Parathyroid adenoma (tissue), 2 donors: Measurements from ENCODE around the gene FAM168B.
A peak's percentile ranks its signal among the peaks of the same experiment; 100 is the strongest.

Experiments used
- H2AFZ ChIP-seq: fragments of 300-600 bp; sonication (generic); one replicate; pipeline ENCODE4 v1.7.0; 2017; ENCODE audit warnings: antibody characterized with exemption, mild to moderate bottlenecking
- H3K27ac ChIP-seq: fragments of 300-600 bp; sonication (generic); one replicate; pipeline ENCODE4 v1.7.0; 2017
- H3K27me3 ChIP-seq: fragments of 300-600 bp; sonication (generic); one replicate; pipeline ENCODE4 v1.7.0; 2017; ENCODE audit warnings: low read length; ENCODE audit not compliant: control insufficient read depth, insufficient read depth
- H3K36me3 ChIP-seq: fragments of 300-600 bp; sonication (generic); one replicate; pipeline ENCODE4 v1.7.0; 2017; ENCODE audit warnings: low read length; ENCODE audit not compliant: control insufficient read depth, insufficient read depth
- H3K4me1 ChIP-seq: fragments of 300-600 bp; sonication (generic); one replicate; pipeline ENCODE4 v1.7.0; 2017; ENCODE audit warnings: control low read depth
- H3K4me2 ChIP-seq: fragments of 300-600 bp; sonication (generic); one replicate; pipeline ENCODE4 v1.7.0; 2017; ENCODE audit warnings: low read length
- H3K4me3 ChIP-seq: fragments of 300-600 bp; sonication (generic); one replicate; pipeline ENCODE4 v1.7.0; 2017; ENCODE audit warnings: low read depth, low read length
- H3K79me2 ChIP-seq: fragments of 300-600 bp; sonication (generic); one replicate; pipeline ENCODE4 v1.7.0; 2017; ENCODE audit warnings: control low read depth
- H3K9ac ChIP-seq: fragments of 300-600 bp; sonication (generic); one replicate; pipeline ENCODE4 v1.7.0; 2017; ENCODE audit warnings: mild to moderate bottlenecking
- H3K9me3 ChIP-seq: fragments of 300-600 bp; sonication (generic); one replicate; pipeline ENCODE4 v1.7.0; 2017; ENCODE audit warnings: low read length; ENCODE audit not compliant: control insufficient read depth
- TF ChIP-seq, protein P1 (sequence below): fragments of 300-600 bp; sonication (generic); IDR thresholded peaks from one replicate; pipeline ENCODE4 v1.7.0; 2017; ENCODE audit warnings: antibody characterized with exemption, mild to moderate bottlenecking
- donor health status: primary hyperparathyroidism.

FAM168B gene

DNA sequence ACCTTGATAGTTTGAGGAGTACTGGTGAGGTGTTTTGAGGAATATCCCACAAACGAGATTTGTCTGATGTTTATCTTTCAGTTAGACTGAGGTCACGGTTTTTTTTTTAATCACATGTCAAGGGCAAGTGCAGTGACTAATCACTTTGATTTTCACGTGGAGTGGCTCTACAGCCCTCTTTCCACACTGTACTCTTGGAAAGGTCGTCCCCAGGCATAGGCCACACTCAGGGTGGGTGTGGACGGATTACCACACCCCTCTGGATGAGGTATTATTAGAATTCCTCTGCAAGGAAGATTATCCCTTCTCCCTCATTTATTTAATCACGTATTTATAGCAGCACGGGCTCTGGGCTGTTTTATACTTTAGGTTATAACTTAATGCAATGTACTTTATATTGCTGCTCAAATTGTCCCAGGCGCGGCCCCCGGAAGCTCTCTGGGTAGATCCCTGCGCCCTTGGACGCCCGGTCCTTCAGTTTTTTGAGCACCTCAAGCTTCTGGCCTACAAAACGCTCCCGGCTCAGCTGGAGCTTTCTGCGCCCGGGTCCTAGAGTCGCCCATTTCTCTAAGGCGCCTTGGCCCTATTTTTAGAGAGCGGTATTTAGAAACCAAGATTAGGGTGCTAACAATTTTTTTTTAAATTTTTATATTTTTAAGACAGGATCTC lies 11.4 kb upstream of the FAM168B start:
- Histone ChIP-seq H3K4me2 (peak overlapping the region; percentile 86), H3K79me2 (peaks cover 33% of the 10 kb centered on the region), H2AFZ (peak overlapping the region; percentile 91), H3K36me3 (no peaks in the 10 kb centered on the region), H3K27ac (peak overlapping the region; percentile 93), H3K9me3 (no peaks in the 10 kb centered on the region), H3K9ac (peak overlapping the region; percentile 25), H3K4me3 (peak overlapping the region; percentile 96), H3K27me3 (no peaks in the 10 kb centered on the region), H3K4me1 (peaks cover 11% of the 10 kb centered on the region)
- TF ChIP-seq, protein P1, sequence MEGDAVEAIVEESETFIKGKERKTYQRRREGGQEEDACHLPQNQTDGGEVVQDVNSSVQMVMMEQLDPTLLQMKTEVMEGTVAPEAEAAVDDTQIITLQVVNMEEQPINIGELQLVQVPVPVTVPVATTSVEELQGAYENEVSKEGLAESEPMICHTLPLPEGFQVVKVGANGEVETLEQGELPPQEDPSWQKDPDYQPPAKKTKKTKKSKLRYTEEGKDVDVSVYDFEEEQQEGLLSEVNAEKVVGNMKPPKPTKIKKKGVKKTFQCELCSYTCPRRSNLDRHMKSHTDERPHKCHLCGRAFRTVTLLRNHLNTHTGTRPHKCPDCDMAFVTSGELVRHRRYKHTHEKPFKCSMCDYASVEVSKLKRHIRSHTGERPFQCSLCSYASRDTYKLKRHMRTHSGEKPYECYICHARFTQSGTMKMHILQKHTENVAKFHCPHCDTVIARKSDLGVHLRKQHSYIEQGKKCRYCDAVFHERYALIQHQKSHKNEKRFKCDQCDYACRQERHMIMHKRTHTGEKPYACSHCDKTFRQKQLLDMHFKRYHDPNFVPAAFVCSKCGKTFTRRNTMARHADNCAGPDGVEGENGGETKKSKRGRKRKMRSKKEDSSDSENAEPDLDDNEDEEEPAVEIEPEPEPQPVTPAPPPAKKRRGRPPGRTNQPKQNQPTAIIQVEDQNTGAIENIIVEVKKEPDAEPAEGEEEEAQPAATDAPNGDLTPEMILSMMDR: no peak

- Histone ChIP-seq H3K9me3 (no peaks in the 10 kb centered on the region), H3K79me2 (peaks cover 25% of the 10 kb centered on the region), H3K4me1 (peaks cover 11% of the 10 kb centered on the region), H3K9ac (no peak overlapping the region), H3K4me2 (no peak overlapping the region), H3K36me3 (no peaks in the 10 kb centered on the region), H3K4me3 (no peak overlapping the region), H3K27me3 (no peaks in the 10 kb centered on the region), H2AFZ (peak overlapping the region; percentile 31), H3K27ac (no peak overlapping the region)
- TF ChIP-seq, protein P1: no peak
Measured at GRCh38 chr2:131103165-131103564, 9.9 kb upstream of the FAM168B start.

GRCh38 chr2:131094463-131095281 lies 1.4 kb upstream of the FAM168B start:
- no peak overlapping the region for H3K27ac ChIP-seq
- no peak overlapping the region for H3K9ac ChIP-seq
- H3K4me3 ChIP-seq: no peak overlapping the region

DNA sequence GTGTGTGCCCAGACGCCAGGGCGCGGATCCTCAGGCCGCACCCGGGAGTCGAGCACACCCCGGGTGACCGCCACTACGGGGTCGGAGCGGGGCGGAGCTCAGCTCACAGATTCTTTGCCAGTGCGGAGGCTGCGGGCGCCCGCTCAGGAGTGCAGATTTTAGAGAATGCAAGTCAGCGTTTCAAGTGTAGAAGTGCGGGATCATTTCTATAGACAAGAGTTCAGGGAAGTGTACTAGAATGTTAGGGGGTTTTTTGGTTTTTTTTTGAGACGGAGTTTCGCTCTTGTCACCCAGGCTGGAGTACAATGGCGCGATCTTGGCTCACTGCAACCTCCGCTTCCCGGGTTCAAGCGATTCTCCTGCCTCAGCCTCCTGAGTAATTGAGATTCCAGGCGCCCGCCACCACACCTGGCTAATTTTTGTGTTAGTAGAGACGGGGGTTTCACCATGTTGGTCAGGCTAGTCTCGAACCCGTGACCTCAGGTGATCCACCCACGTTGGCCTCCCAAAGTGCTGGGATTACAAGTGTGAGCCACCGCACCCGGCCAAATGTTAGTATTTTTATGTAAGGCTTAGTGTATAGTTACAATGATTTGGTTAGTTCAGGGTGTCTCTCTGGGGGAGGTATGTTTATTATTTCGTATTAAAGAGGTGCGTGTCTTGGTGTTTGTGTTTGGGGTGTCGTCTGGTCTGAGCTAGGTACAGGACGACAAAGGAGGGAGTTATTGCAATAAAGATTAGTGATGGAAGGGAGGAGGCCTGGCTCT lies 619 bp upstream of the FAM168B start:
- Histone ChIP-seq H3K4me3 (peak overlapping the region; percentile 82), H3K9ac (peak overlapping the region; percentile 9), H3K36me3 (no peaks in the 10 kb centered on the region), H3K27ac (peak overlapping the region; percentile 91), H3K4me1 (peaks cover 2% of the 10 kb centered on the region), H2AFZ (peak overlapping the region; percentile 97), H3K79me2 (peaks cover 27% of the 10 kb centered on the region), H3K9me3 (no peaks in the 10 kb centered on the region), H3K27me3 (no peaks in the 10 kb centered on the region), H3K4me2 (peak overlapping the region; percentile 58)
- TF ChIP-seq, protein P1: no peak

More at GRCh38 chr2:131094463-131095281, 1.4 kb upstream of the FAM168B start:
- H3K9me3 ChIP-seq: no peaks in the 10 kb centered on the region
- peaks cover 2% of the 10 kb centered on the region for H3K4me1 ChIP-seq
- no peak overlapping the region for H3K4me2 ChIP-seq
- peaks cover 21% of the 10 kb centered on the region for H3K79me2 ChIP-seq
- H2AFZ ChIP-seq: peak overlapping the region; percentile 97
- TF ChIP-seq, protein P1: no peak
- no peaks in the 10 kb centered on the region for H3K27me3 ChIP-seq
- no peaks in the 10 kb centered on the region for H3K36me3 ChIP-seq
